ENCODE measurements around the gene ERFL.
"Not testable (repeated sequence)": the region's sequence is repeated elsewhere in the genome, so short reads cannot be mapped to it uniquely, and the experiment has no call there.

The ERFL gene

DNA sequence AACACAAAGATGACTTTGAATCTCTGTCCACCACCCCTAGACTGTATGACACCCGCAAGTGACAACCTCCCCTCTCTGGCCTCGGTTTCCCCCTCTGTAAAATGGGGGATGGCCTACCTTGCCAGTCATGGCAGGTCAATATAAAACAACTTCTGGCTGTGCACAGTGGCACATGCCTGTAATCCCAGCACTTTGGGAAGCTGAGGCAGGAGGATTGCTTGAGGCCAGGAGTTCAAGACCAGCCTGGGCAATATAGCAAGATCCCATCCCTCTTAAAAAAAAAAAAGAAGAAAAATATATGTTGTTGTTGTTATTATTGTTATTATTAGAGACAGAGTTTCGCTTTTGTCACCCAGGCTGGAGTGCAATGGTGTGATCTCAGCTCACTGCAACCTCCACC is 52.3 kb downstream of the ERFL start:
- DNase-seq, result not testable (repeated sequence)

DNA sequence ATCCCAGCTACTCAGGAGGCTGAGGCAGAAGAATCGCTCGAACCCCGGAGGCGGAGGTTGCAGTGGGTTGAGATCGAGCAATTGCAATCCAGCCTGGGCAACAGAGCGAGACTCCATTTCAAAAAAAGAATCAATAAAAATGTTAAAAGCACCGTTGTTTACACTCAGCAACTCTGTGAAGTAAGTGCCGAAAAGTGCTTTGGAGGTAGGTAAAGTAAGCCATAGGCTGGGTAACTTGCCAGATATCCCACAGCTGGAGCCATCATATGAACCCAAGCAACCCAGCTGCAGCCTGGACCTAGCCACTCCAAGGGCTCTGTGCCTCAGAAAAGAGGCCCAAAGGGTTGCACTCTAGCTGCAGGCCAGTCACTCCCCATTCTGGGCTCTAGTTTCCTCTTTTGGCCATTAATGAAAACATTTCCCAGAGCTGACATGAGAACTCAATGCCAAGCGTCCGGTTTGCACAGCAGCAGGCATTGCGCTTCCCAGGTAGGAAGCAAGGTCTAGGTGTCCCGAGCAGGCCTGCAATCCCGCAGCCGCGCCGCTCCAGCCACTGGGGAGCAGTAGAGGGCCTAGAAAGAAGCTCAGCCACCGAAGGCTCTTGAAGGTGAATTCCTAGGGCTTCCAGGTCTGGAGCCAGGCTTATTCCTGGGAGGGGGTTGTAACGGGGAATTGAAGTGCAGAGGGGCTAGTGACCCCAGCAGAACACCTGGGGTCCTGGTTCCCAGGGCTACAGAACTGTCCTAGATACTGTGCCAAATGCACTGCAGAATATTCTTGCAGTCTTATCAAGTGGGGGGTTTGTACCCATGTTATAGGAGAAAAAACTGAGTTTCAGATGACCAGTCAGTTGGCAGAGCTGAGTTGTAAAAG is 55.2 kb downstream of the ERFL start:
- DNase-seq, result peak; percentile 39

DNA sequence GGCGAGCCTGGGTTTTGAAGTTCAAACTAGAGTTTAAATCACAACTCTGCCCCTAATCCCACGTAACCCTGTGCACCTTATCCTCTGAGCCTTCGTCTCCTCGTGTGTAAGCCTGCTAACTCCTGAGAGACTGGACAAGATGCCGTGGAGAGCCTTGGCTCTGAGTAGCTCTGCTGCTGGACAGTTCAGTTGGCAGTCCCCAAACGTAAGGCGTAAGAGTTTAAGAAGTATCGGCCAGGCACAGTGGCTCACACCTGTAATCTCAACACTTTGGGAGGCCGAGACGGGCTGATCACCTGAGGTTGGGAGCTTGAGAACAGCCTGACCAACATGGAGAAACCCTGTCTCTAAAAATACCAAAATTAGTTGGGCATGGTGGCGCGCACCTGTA is 55.9 kb downstream of the ERFL start:
- DNase-seq, result no peak

DNA sequence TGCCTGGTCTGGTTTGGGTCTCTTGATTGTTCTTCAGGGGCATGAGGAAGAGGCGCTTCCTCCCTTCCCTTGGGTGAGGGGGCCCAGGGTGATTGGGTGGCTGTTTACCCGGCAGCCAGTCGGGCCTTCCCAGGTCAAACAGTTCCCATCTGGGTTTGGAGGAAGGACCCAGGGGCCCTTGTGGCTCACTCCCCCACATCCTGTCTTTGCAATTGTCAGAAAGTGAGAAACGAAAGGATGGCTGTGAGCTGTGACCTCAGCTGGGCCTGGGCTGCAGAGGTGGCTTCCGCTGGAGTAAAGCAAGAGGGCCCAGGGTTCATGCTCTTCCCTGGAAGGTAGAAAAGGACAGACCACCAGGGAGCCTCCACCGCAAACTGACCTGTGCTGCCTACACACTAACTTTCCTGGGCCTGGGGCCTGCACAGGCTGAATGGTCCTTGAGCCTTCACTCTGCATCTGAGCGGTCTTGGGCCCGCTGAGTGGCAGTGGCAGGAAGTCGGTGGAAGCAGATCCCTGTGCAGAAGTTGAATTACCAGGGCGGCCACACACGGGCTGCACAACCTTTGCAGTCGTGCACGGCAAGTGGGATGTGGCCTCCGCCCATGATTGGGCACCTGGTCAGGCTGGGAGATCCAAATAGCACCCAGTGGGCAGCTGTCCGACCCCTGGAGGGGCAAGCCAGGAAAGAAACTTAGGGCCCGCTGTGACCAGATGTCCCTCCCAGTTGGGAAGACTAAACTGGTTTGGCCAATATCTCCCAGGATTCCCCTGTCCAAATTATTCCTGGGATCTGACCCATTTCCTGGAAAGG is 56.5 kb downstream of the ERFL start:
- no peak for DNase-seq

DNA sequence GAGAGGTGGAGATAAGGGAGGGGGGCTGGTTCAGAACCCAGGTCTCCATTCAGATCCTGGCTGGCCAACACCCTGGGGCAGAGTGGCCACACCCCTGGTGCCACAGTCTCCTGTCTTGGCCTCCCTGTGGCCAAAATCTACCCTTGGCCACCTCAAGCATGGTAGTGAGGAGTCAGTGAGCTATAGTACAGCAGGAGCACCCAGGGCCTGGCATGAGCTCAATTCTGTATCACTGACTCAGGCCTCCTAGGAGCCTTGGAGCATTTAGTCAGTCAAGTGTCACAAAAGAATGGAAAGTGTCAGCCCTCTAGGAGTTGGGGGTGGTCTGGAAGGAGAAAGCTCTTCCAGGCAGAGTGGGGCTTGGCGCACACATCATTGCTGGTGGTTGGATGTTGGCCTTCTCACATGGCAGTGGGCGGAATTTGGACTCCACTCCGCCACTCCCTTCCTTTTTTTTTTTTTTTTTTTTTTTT is 57.8 kb downstream of the ERFL start:
- DNase-seq, result no peak

DNA sequence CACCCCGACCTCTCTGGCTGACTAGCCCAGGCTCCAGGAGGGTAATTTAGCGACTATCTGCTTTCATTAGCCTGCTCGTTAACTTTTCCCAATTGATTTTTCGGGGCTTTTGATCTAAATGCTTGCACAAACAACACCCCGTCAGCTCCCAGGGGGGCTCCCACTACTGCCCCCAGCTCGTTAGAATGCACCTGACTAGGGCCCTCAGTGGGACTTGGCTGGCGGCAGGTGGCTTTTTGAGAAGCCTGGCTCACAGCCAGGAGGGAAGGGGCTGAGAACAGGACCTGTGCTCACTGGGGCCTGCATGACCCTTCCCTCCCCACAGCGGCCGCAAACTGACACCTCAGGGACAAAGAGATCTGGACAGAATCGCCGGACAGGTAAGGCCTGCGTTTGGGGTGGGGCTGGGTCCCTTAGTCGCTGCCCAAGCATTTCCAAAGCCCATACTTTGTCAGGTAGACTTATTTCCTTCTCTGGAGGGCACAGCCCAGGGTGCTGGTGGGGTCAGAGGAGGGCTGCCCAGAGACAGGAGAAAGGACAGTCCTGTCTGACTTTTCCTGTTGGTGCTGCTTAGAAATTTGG is 58.8 kb downstream of the ERFL start:
- DNase-seq, result no peak

DNA sequence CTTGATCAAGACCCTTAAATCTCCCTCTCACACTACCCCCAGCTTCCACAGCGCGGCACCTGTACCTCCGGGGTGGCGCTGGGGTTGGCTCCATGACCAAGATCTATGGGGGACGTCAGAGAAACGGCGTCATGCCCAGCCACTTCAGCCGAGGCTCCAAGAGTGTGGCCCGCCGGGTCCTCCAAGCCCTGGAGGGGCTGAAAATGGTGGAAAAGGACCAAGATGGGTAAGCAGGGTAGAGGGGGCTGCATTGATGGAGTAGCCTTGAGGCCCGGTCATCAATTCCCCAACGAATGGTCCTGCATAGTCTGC is 59.3 kb downstream of the ERFL start:
- no peak for DNase-seq

DNA sequence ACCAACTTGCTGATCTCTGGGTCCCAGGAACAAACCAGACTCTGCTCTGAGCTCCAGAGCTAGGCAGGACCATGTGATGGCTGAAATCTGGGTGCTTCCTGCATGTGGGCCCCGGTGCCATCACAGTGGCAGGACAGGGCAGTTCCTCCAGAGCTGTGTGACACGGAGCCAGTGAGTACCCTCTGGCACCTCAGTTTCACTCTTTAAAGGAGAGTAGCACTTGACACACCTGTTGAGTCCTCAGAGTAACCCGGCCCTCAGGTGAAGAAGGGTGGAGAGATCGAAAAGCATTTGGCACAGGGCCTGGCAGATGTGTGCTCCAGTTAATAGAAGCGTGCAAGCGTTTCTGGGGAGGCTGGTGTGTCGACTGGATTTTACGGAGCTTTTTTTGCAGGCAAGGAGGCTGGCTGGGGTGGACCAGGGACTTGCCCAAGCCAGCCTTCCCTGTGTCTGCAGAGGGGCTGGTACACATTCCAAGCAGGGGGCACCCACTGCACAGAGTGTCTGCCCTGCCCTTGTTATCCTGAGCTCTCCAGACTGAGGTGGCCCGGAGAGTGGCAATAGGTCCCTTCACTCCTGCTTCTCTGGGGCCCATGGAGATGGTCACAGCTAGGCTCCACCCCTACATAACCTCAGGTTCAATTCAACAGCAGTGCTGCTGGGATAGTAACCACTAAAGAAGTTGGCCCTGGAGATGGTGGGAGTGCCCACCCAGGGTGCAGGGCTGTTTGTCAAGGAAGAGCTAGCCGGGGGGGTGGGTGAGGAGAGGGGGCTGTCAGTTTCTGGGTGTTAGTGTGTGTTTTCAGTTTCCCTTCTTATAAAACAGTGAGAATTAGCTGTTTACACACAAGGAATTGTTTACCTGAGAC is 59.9 kb downstream of the ERFL start:
- no peak for DNase-seq

DNA sequence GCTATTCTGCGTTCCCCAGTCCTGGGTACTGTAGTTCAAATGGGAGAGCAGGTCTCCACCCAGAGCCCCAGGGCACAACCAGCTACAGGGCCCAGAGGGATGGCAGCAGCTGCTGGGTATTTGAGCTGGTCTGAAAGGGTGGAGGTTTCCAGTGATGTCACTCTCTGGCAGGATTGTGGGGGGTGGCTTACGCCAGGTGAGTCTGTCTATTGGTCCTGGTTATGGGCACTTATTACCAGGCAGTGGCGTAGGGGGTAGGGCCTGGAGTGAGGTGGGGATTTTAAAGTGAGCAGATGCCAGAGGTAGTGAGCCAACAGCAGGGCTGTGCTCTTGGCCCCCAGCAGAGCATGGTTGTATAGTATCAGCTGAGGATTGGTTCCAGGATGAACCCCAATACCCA is 62.0 kb downstream of the ERFL start:
- DNase-seq, result no peak

DNA sequence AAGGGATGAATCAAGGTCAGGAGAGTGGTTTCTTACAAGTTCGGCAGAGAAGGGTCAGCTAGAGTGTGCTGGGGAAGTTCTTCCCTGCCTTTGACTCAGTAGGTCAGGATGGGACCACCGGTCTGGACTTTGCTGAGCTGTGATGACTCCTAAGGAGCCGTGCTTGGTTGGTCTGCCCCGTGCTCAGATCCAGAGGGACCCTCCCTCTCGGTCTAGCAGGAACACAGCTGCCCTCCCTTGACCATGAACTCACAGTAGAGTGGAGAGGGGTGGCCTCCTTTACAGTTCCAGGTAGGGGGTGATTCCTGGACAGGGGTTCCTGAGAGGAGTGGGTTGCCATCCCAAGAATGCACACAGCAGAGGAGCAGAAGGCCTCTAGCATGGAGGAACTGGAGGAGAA is 63.9 kb downstream of the ERFL start:
- DNase-seq, result no peak

DNA sequence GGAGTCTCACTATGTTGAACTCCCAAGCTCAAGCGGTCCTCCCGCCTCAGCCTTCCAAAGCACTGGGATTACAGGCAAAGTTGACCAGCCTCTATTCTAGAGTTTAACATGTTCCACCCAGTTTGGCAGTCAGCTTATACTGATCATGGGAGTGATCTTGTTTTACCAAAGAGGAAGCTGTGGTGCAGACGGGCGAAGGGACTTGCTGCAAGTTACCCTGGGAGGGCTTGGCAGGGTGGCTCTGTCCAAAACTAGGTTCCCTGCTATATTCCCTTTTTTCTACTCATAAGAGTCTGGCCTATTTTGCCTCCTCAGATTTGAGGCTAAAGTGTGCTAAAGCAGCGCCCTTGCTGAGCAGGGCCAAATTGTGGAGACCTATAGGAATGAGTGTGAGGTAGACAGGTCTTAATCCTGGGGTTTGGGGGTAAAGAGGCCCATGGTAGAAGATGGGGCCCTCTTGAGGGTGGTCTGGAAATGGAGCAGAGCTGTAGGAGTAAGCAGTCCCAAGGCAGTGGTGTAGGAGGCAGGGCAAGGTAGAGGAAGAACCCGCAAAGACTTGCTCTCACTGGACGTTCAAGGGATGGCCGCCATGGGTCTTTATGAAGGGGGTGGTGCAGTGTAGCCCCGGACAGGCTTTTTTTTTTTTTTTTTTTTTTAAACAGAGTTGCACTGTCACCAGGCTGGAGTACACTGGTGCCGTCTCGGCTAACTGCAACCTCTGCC is 64.9 kb downstream of the ERFL start:
- DNase-seq, result no peak

DNA sequence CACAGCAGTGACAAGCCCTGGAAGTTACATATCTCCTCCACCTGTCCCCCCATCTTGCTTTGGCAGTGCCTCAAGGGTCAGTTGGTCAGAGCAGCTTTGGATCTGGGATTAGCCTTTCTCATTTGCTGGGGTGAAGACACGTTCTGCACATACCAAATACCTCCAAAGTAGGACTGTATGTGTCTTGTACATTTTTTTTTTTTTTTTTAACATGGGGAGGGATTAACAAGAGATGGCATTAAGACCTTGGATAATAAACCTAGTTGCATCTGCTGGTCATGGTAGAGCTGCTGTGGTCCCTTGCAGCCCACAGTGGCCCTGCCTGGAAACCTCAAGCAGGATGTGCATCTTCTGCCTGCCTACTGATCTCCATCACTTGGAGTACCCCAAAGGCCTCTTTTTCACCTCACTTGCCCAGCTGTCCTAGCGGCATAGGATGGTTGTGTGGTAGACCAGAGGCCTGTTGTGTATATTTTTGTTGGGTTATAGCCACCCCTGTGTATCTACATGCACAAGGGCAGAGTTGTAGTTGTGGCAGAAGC is 65.7 kb downstream of the ERFL start:
- no peak for DNase-seq

DNA sequence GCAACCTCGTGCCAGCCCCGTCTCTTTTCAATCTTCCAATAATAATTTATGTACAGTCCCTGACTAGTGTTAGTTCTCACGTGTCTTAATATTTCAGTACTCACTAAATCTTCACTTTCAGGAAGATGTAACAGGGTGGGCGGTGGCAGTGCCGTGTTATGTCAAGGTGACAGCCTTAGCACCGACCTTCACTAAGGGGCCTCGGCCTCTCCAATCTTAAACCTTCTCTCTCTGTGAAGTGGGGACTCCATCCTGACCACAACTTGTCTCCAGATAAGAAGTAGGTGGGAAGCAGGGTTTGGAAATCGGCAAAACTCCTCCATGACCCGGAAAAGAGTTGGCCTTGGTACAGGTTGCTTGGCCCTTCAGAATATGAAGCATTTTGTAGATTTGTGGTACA is 66.4 kb downstream of the ERFL start:
- DNase-seq, result no peak

DNA sequence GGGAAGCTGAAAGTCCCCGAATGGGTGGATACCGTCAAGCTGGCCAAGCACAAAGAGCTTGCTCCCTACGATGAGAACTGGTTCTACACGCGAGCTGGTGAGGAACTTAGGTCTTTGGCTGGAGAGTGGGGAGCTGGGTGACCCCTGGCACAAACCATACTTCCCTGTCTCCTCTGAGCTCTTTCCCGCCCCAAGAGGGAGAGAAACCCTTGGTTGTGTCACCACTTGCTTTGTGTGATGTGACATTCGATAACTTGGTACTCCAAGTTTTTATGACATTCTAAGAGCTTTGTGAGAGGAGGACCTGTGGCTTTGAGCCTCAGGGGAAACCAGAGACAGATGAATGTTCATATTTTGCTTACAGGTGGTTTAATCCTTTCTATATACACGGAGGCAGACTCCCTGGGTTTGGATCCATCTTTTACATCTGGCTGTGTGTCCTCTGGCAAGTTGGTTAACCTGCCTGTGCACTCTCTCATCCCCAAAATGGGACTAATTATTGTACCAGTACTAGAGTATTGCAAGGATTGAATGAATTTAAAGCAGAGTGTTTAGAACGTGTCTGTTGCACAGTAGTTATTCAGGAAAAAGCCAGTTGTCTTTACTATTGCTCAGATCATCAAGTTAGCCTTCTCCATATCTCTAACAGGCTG is 67.0 kb downstream of the ERFL start:
- DNase-seq, result no peak

DNA sequence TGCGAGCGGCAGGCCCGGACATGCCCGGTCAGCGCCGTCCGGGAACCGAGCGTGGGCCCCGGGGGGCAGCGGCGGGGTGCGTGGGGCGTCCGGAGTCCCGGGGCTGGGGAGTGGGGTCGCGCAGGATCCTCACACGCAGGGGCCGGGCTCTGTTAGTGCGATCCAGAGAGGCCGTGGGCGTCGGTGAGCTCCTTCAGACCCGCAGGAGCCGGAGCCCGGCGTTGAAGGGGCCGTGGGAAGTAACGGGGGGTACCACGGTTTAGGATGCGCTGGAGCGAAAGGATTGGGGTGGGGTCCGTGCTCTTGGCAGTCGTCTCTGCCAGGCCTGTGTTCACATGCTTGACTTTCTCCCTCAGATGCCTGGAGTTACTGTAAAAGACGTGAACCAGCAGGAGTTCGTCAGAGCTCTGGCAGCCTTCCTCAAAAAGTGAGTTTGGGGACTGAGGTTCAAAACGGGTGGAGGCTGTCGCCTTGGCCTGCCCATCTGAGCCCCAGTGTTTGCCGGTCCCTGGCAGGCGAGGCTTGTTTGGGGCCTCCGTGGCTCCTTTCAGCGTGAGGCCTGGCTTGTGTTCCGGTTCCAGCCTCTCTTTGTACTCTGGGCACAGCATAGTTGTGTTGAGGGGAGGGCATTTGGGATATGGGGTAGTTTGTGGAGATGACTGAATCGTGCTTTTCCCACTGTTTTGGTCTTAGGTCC is 67.7 kb downstream of the ERFL start:
- DNase-seq, result no peak

DNA sequence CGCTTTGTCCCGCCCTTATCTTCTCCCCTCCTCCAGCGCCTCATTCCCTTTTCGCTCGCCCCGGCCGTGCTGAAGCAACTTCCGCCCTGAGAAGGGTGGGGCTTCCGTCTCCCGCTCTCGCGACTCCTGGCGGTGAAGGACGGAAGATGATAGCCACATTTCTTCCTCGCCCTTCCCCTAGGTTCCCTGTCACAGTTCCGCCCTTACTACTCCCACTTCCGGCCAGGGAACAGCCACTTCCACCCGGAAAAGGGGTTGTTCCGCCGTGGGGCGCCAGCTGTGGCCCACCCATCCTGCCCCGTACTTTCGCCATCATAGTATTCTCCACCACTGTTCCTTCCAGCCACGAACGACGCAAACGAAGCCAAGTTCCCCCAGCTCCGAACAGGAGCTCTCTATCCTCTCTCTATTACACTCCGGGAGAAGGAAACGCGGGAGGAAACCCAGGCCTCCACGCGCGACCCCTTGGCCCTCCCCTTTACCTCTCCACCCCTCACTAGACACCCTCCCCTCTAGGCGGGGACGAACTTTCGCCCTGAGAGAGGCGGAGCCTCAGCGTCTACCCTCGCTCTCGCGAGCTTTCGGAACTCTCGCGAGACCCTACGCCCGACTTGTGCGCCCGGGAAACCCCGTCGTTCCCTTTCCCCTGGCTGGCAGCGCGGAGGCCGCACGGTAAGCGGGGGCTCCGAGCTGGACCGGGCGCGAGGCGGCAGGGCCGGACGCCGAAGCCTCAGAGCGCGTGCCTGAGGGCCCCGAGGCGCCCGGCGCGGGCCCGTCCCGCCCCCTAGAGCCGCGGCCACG is 68.4 kb downstream of the ERFL start, which contains the start of gene RPS19:
Gene RPS19 (plus strand): TSS at position 638 of the 801 bp plus-strand sequence. CDS start 520 bp downstream, outside the sequence.
- peak; percentile 98 for DNase-seq

DNA sequence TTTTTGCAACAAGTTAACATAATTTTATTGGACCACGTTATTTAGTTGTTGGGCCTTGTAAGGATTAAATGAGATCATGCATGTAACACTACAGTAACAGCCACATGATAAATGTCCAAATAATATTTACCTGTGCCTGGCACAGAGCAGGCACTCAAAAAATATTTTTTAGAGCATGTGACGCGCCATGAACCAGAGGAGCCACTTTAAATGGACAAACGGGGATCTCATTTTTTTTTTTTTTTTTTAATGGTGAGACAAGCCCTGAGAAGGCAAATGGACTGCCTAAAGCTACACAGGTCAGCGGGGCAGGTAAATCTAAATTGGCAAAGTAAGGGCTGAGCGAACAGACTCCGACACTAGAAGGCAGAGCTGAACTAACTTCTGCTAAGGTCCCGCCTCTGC is 69.0 kb downstream of the ERFL start:
- DNase-seq, result no peak

Data from NCI-H1694 treated with DMSO at 0.1 percent for 48 hours (cell line).